Astrocyte of the cerebellum (primary cell): ENCODE results near the gene PLBD2.

ENCODE experiments used
- DNase-seq: peaks from one replicate; pipeline ENCODE4 v3.0.0-alpha.2; 2011; ENCODE audit warnings: low read depth
- H3K4me3 ChIP-seq: 2 replicates; pipeline ENCODE4 v1.5.1; 2011; ENCODE audit warnings: mild to moderate bottlenecking, low read depth, low read length, moderate library complexity
- in situ Hi-C: cut with HindIII; loops from 2 replicates; pipeline ENCODE4 v1.10.0; 2017; ENCODE audit warnings: low sequenced_read_pairs
- TF ChIP-seq, protein P1 (sequence below): IDR thresholded peaks from 2 replicates; pipeline ENCODE4 v1.5.1; 2012; ENCODE audit warnings: low read length, low read depth, moderate library complexity, mild to moderate bottlenecking; ENCODE audit errors: missing control alignments

Gene PLBD2

GRCh38 chr12:113392520-113392919 lies 34.1 kb downstream of the PLBD2 start:
- TF ChIP-seq, protein P1, sequence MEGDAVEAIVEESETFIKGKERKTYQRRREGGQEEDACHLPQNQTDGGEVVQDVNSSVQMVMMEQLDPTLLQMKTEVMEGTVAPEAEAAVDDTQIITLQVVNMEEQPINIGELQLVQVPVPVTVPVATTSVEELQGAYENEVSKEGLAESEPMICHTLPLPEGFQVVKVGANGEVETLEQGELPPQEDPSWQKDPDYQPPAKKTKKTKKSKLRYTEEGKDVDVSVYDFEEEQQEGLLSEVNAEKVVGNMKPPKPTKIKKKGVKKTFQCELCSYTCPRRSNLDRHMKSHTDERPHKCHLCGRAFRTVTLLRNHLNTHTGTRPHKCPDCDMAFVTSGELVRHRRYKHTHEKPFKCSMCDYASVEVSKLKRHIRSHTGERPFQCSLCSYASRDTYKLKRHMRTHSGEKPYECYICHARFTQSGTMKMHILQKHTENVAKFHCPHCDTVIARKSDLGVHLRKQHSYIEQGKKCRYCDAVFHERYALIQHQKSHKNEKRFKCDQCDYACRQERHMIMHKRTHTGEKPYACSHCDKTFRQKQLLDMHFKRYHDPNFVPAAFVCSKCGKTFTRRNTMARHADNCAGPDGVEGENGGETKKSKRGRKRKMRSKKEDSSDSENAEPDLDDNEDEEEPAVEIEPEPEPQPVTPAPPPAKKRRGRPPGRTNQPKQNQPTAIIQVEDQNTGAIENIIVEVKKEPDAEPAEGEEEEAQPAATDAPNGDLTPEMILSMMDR: no peak
- in situ Hi-C loops: no loop called here
- DNase-seq: no peak

DNA sequence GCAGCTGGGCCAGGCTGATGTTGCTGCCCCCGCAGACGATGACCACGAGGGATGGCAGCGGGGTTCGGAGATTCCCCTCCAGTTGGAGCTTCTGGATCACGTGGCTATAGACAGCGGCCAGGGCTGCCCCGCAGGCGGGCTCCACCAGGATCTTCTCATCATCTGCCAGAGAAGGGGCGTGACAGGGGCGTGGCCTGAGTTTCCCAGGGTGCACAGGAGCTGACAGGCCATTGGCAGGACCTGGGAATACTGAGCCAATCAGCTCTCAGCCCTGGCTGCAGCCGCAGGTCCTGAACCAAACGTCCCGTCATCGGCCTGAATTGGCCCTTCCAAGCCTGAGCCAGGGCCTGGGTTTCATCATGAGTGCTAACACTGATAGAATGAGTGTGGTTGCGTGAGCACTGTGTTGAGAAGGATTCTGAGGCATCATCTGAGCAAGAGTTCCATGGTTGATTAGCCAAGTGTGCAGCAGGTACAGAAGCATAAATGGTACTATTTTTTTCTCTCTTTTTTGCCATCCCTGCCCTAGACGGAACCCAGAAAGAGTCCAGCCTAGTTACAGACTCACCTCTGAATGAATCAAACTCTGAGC lies 34.7 kb downstream of the PLBD2 start:
- no peak for DNase-seq
- H3K4me3 ChIP-seq: no peak overlapping the region
- in situ Hi-C loops: no loop called here
- TF ChIP-seq, protein P1: no peak

More at GRCh38 chr12:113392520-113392919, 34.1 kb downstream of the PLBD2 start:
- no peak overlapping the region for H3K4me3 ChIP-seq

- no peak overlapping the region for H3K4me3 ChIP-seq
- TF ChIP-seq, protein P1: no peak
- in situ Hi-C loops: no loop called here
- DNase-seq: no peak
Measured at GRCh38 chr12:113393749-113394148, 35.4 kb downstream of the PLBD2 start.

DNA sequence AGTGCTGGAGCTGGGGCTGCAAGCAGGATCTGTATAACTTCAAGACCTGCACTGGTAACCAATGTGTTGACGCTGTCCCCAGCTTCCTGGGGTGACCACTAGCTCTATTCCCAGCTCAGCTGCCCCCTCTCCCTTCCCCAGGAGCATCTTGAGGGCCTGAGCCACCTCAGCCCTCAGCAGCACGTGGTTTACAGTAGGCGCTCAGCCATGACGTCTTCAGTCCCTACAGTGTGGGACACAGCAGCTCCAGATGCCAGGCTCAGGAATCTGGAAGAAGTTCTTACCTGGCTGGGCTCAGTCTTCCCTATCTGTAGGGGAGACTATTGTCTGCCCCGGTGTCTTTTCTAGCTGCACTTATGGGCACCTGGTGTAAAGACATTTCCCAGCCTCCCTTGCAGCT lies 36.7 kb downstream of the PLBD2 start:
- in situ Hi-C loops: no loop called here
- H3K4me3 ChIP-seq: no peak overlapping the region
- no peak for DNase-seq
- TF ChIP-seq, protein P1: no peak

- H3K4me3 ChIP-seq: no peak overlapping the region
- in situ Hi-C loops: no loop called here
- no peak for DNase-seq
- TF ChIP-seq, protein P1: no peak
Measured at GRCh38 chr12:113396200-113396599, 37.8 kb downstream of the PLBD2 start.

GRCh38 chr12:113396828-113397496 lies 38.6 kb downstream of the PLBD2 start:
- TF ChIP-seq, protein P1: no peak
- no peak overlapping the region for H3K4me3 ChIP-seq
- in situ Hi-C loops: no loop called here
- no peak for DNase-seq
